DMS114 treated with DMSO at 0.1 percent for 48 hours (cell line): ENCODE results near the gene ENOX1.

ENCODE experiments used
- DNase-seq: peaks from one replicate; lab custom pipeline; 2025; ENCODE audit not compliant: unreplicated experiment; lab: John Stamatoyannopoulos, UW

The ENOX1 gene

GRCh38 chr13:43611281-43612273 is 175.2 kb downstream of the ENOX1 start:
- no peak for DNase-seq

- no peak for DNase-seq
These were observed 178.2 kb downstream of the ENOX1 start for GRCh38 chr13:43608400-43609137.

- DNase-seq: no peak
These were observed 189.2 kb downstream of the ENOX1 start for GRCh38 chr13:43597599-43597945.

GRCh38 chr13:43596924-43597598 is 189.7 kb downstream of the ENOX1 start:
- DNase-seq: no peak

GRCh38 chr13:43596006-43596405 is 190.8 kb downstream of the ENOX1 start:
- no peak for DNase-seq

GRCh38 chr13:43587376-43587775 is 199.4 kb downstream of the ENOX1 start:
- DNase-seq: no peak

DNA sequence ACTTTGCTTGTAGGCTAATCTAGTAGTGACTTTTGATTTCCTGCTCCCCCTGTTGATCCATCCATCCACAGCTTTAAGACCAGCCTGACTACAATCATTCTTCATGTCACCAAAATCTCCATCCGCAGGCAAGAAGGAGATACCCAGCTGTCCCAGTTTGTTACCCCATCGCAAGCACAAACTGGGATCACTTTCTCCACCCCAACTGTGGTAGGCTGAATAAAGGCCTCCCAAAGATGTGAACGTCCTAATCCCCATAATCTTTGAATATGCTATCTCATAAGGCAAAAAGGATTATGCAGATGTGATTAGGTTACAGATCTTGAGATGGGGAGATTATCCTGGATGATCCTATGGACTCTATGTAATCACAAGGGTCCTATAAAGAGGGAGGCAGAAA is 202.0 kb downstream of the ENOX1 start:
- no peak for DNase-seq

DNA sequence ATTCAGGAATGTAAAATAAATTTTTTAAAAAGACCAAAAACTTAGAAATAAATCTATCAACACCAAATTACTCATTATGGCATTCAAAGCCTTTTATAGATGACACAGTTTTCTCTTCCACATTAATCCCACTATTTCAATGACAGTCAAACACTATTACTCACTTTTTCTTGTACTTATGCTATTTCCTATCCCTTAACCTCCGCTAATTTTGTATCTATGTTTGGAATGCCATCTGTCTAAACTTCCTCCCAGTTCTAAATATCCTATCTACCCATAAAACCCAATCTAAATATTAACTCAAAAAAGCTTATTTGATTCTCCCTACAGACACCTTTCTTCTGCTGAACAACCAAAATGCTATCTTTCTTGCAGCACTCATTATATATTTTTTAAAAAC is 203.5 kb downstream of the ENOX1 start:
- DNase-seq: no peak

- no peak for DNase-seq
These were observed 206.5 kb downstream of the ENOX1 start for GRCh38 chr13:43580280-43580679.

GRCh38 chr13:43579321-43579720 is 207.5 kb downstream of the ENOX1 start:
- DNase-seq: no peak

DNA sequence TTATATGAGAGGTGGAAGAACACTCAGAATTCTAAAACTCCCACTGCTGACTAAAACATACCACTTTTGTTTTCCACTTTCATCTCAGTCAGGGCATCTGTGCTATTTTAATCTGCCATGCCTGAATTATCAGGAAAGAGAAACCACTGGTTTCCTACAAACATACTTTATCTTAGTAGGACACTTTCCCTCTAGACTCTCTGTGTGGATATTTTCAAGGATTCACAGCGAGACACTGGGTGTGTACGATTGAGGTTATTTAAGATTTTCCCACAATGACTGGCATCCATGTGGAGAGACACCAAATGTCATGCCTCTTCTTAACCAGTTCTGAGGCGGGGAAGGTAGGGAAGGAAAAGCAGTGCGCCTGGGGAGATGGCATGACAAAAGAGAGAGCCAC is 212.2 kb downstream of the ENOX1 start:
- DNase-seq: no peak

DNA sequence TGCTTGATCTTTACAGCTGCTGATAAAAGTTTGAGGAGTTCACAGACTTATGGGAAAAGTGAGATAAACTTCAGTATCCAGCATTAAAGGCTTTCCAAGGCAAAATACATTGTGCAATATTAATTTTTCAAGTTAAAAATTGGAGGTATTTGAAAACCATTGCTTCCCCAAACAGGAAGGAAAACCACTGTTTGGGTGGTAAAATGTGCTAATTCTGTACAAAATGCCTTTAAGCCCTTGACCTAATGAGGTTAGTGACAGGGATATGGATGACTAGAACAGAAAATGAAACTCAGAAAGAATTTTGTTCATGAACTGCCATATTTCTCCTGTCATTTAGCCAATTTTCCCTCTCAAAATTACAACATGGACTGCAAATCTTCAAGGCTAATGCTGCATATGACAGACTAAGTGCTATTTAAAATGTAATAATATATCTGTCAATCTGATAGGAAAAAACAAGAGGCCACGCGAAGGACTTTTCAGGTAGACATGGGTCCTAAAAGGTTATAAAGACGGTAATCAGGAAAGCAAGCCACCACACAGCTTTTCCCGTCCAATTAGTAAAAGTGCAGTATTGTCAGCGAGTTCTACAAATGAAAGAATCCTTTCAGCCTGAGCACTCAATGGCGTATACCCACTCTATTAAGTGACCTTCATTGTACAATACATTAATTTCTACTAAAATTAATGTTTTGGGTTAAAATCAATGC is 212.8 kb downstream of the ENOX1 start:
- no peak for DNase-seq

DNA sequence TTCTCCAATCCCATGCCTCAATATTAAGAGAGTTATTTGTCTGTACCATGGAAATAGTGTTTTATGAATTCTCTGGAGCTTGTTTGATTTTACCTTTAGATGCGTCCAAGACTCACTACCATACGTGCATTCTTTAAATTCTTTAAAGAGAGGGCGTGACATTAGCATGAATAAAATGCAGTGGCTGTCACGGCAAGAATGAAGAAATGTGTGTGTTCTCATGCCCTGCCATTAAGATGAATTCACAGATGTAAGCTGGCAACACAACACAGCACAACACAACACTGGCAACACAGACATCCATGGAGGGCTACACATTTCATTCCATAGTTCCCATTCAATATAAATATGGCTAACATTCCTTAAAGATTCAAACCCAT is 213.4 kb downstream of the ENOX1 start:
- DNase-seq: no peak

DNA sequence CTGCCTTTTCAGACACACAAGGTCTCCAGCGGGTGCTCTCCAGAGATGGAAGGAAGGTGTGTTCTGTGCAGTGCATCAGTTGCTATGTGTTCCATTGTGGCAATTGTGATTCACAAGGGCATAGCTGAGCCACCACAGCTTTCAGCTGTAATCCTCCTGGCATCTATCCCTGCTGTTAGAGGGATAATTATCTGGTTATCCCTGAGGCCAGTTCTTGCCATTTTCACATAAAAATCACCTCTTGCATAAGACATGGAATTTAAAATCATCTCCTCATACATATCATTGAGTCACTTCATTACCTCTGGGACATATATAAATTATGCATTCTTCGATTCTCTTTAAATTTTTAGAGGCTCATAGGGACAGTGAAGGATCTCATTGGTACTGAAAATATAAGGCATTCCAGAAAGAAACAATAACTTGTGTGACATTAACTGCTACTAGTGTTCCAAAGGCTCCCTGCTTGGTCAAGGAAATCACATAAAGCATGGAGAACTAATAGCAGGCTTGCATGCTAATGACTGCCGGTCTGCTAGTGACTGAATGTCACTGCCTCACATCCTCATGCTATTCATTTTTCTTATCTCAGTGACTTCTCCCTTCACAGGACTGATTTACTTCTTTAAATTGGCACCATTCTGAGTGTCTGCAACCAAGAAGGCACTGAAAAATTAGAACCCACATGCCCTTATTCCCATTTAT is 214.0 kb downstream of the ENOX1 start:
- DNase-seq: no peak

DNA sequence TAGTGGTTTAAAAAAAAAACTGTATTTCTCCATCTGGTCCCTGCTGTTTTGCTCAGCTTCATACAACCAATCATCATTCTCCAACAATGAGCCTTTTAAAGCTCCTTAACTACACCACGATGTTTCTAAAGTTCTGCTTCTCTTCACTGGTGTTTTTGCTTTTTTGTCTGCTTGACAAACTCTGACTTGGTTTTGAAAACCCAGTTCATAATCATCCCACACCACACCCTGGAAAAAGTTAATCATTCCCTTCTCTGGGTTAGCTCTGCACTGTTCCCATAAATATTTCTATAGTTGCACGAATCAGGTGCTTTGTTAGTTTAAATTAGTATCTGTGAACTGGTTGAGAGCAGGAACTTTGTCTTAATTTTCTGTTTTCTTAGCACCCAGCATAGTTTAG is 217.1 kb downstream of the ENOX1 start:
- no peak for DNase-seq

GRCh38 chr13:43567608-43568007 is 219.2 kb downstream of the ENOX1 start:
- no peak for DNase-seq

- DNase-seq: no peak
These were observed 221.8 kb downstream of the ENOX1 start for GRCh38 chr13:43564952-43565351.

GRCh38 chr13:43561081-43561480 is 225.7 kb downstream of the ENOX1 start:
- DNase-seq: no peak

- DNase-seq: no peak
These were observed 227.8 kb downstream of the ENOX1 start for GRCh38 chr13:43558939-43559338.

- no peak for DNase-seq
These were observed 228.4 kb downstream of the ENOX1 start for GRCh38 chr13:43558326-43558725.
